ENCODE data around the gene DYNLT5. TPM values are rescaled to one million over a fixed set of nuclear protein-coding genes. Genes with fewer than 3 reads are reported as not detected.

Gene DYNLT5
- total and polyA plus RNA-seq, 12 donors = 0.21 to 2.6 (median 0.50) TPM; not detected in 3

DNA sequence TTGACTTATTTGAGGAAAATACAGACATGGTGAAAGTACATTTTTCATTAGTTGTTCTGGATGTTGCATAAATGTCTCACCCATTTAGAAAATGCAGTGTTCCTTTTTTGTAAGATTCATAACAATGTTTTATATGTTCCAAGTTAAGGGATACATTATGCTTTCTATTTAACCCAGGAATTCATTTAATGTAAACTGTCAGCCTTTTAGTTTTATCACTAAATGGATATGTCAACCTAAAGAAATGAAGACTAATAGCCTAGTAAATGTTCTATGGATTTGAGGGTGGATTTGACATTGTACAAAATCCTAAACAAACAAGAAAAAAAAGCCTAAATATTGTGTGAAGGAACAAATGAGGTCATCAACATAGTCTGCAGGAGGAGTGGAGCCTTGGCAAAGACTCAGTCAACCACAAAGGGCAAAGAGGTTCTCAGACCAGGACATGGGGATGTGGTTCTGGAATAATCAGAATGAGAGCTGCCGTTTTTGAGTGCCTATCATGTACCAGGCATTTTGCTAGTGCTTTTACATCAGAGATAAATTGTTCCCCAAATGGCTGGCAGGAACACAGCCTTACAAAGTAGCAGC, 57.6 kb downstream of the DYNLT5 start:
- WGBS, 4 donors = 55 to 70% (median 67%) methylated on average over 1 of the region's 1 CpG
- H3K4me1 ChIP-seq (replicated peaks in 1 of 2) = no peaks in the 10 kb centered on the region
- no peak overlapping the region for H3K27ac ChIP-seq
- TF ChIP-seq POLR2A (IDR thresholded peaks at IDR 0.05) (no peak), CTCF (IDR thresholded peaks at IDR 0.05) (no peak)
- H3K27me3 ChIP-seq = no peaks in the 10 kb centered on the region
- no peak for DNase-seq
- no peaks in the 10 kb centered on the region for H3K9me3 ChIP-seq (replicated peaks in 1 of 3)
- H3K4me3 ChIP-seq = no peak overlapping the region
- intact Hi-C loops (cut with DNase I) = no loop called here
- H3K36me3 ChIP-seq (replicated peaks in 1 of 2) = no peaks in the 10 kb centered on the region

DNA sequence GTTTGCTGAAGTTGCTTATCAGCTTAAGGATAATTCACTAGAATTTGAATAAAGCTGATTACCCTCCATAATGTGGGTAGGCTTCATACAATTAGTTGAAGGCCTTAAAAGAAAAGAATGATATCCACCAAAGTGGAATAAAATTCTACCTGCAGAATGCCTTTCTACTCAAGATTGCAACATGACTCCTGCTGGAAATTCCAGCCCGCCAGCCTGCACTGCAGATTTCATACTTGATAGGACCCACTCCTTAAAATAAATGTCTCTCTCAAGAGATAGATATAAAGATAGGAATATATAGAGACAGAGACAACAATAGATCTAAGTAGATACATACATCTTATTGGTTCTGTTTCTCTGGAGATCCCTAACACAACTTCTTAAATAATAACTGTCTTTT, 72.5 kb downstream of the DYNLT5 start:
- Histone ChIP-seq H3K27me3 (no peaks in the 10 kb centered on the region), H3K9me3 (replicated peaks in 1 of 3) (no peaks in the 10 kb centered on the region), H3K4me1 (replicated peaks in 1 of 2) (no peaks in the 10 kb centered on the region), H3K4me3 (no peak overlapping the region), H3K27ac (no peak overlapping the region), H3K36me3 (replicated peaks in 1 of 2) (no peaks in the 10 kb centered on the region)
- no peak for DNase-seq
- intact Hi-C loops (cut with DNase I) = no loop called here
- 89 to 100% (median 98%) methylated on average over 1 of the region's 1 CpG for WGBS, 4 donors
- no peak for TF ChIP-seq POLR2A (IDR thresholded peaks at IDR 0.05)
- TF ChIP-seq CTCF (IDR thresholded peaks at IDR 0.05) = no peak

Other genes with a start within 250 kb of the DYNLT5 start
- 1 to 10 TPM in 4 of 9 donors, under 1 TPM in 4, not detected in 1; 0.52 to 7.1 (median 0.96) TPM for gene SGIP1, start 218.3 kb upstream of the DYNLT5 start, total RNA-seq
- 1 to 10 TPM; 2.2 to 8.4 (median 6.3) TPM for gene SGIP1, start 218.3 kb upstream of the DYNLT5 start, polyA plus RNA-seq
- gene INSL5, start 48.8 kb downstream of the DYNLT5 start, total RNA-seq = not detected
- not detected for gene INSL5, start 48.8 kb downstream of the DYNLT5 start, polyA plus RNA-seq
- 1 to 10 TPM; 1.6 to 9.0 (median 4.3) TPM for gene DNAI4, start 172.4 kb downstream of the DYNLT5 start, total RNA-seq
- 1 to 10 TPM; 2.0 to 4.4 (median 4.1) TPM for gene DNAI4, start 172.4 kb downstream of the DYNLT5 start, polyA plus RNA-seq
- gene MIER1, start 172.5 kb downstream of the DYNLT5 start, total RNA-seq = 10 to 100 TPM; 16.1 to 62.9 (median 38.7) TPM
- 10 to 100 TPM; 13.0 to 34.2 (median 21.6) TPM for gene MIER1, start 172.5 kb downstream of the DYNLT5 start, polyA plus RNA-seq